K562 (cell line): ENCODE results near the gene PRCC.

Experiments
- EP300 ChIP-seq: IDR thresholded peaks from 2 replicates; pipeline ENCODE4 v1.6.1; 2012; ENCODE audit warnings: low read length, improper control_type of control experiment
- ZNF384 ChIP-seq: IDR thresholded peaks from 2 replicates; pipeline ENCODE4 v1.6.1; 2012; ENCODE audit warnings: low read depth, low read length, improper control_type of control experiment
- TF ChIP-seq, protein P1 (sequence below), 3 experiments: IDR thresholded peaks in 2 of 3; conservative IDR thresholded peaks in 1 of 3; 2 replicates each; pipeline ENCODE4 v1.5.1; 2011 to 2012; ENCODE audit warnings: low read length in 3 of 3, mild to moderate bottlenecking in 3 of 3, control low read depth in 2 of 3, improper control_type of control experiment in 1 of 3, inconsistent platforms in 1 of 3, low read depth in 1 of 3, mixed read lengths in 1 of 3, moderate library complexity in 1 of 3; ENCODE audit not compliant: insufficient read depth in 2 of 3

DNA sequence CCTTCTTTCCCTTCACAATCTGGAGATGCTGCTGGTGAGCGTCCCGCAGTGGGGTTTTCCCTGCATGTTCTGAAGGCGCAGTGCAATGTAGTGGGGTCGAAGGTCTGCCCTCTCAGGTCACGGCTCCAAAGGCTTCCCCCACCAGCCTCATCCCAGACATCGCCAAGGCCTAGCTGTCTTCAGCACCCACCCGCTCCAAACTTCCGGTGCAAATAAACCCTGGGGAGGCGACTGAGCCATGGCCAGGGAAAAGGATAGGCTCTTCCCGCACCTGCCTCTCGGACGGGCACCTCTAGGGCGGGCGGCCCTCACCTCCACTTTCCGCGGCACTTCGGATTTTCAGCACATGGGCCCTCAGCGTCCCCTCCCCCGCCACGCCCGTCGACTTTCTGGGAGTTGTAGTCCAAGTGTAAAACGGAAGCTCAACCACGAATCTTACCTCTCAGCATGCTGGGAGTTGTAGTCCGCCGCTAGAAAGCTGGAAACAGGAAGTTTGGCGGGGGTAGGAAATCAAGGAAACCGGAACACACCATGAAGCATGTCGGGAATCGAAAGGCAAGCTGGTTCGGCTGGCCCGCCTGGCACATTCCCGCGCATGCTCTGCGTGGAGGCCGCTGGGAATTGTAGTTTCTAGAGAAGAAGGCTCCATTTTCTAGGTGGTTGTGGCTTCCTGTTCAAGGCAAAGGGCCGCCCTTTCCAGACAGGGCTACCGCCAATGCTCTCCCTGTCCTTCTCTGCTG lies 26.4 kb upstream of the PRCC start, which contains the start of gene MRPL24:
- TF ChIP-seq, protein P1, sequence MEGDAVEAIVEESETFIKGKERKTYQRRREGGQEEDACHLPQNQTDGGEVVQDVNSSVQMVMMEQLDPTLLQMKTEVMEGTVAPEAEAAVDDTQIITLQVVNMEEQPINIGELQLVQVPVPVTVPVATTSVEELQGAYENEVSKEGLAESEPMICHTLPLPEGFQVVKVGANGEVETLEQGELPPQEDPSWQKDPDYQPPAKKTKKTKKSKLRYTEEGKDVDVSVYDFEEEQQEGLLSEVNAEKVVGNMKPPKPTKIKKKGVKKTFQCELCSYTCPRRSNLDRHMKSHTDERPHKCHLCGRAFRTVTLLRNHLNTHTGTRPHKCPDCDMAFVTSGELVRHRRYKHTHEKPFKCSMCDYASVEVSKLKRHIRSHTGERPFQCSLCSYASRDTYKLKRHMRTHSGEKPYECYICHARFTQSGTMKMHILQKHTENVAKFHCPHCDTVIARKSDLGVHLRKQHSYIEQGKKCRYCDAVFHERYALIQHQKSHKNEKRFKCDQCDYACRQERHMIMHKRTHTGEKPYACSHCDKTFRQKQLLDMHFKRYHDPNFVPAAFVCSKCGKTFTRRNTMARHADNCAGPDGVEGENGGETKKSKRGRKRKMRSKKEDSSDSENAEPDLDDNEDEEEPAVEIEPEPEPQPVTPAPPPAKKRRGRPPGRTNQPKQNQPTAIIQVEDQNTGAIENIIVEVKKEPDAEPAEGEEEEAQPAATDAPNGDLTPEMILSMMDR (IDR thresholded peaks at IDR 0.05 in 2 of 3, conservative IDR thresholded peaks at IDR 0.05 in 1 of 3; ENCODE audit: insufficient read depth in 2 of 3, low read depth in 1 of 3, low read length in 3 of 3): no peak; a peak in 1 of 6 replicates
- TF ChIP-seq ZNF384: no peak
- TF ChIP-seq EP300: peak; percentile 31
